GM19452 (cell line): Measurements from ENCODE around the gene METTL24.

Source experiments
- ATAC-seq: cut with Tn5 transposase; IDR thresholded peaks from one replicate; pipeline ENCODE4 v1.9.1; 2021; ENCODE audit not compliant: unreplicated experiment

The METTL24 gene, protein sequence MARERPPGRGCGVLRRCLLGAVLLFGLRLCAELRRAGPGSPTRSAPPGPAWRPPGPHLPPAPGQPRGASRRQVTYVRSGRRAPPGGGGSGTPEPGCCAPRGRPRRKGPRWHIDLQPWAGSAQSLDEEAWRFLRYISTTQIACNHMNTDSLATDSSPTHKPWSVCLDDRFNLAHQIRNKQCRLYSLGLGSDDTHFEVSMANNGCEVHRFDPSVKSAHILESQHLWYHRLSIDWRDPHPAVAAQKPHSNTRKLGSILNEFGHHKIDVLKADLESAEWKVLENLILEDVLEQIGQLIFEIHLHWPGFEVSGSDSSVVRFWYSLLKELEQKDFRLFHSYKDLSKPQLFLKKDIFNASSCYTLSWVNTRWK

DNA sequence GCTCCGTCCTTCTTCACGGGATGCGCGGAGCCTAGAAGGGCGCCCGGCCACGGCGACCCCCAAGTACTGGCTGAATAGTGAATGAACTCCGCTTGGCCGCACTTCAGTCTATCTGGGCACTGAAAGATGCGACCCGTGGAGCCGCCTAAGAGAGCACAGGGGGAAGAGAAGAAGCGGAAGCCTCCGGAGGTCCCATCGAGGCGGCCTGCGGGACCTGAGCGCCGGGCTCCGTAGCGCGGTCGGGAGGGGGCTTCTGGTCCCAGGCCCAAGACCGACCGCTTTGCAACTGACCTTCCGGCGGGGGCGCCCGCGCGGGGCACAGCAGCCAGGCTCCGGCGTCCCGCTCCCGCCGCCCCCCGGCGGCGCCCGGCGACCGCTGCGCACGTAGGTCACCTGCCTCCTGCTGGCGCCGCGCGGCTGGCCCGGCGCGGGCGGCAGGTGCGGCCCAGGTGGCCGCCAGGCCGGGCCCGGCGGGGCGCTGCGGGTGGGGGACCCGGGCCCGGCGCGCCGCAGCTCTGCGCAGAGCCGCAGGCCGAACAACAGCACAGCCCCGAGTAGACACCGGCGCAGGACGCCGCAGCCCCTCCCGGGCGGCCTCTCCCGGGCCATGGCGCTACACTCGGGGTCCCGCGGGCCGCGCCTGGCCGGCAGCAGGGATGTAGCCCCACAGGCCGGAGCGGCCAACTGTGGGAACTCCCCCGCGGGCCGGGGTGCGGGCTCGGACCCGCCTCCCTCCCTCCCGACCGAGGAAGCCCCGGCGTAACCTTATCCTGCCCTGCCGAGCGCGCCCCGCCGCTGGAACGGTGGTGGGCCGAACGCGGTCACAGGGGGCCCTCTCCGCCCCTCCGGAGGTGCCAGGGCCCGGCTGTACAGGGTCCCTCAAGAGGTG is at the start of gene METTL24:
METTL24 (minus strand) TSS at position 686 of the 889 bp plus-strand sequence; CDS start at position 609, 77 bp downstream.
- ATAC-seq: no peak

- ATAC-seq: no peak
These were observed 46.5 kb upstream of the METTL24 start for GRCh38 chr6:110404607-110405006.

- ATAC-seq: no peak
These were observed 43.5 kb upstream of the METTL24 start for GRCh38 chr6:110401585-110402176.

DNA sequence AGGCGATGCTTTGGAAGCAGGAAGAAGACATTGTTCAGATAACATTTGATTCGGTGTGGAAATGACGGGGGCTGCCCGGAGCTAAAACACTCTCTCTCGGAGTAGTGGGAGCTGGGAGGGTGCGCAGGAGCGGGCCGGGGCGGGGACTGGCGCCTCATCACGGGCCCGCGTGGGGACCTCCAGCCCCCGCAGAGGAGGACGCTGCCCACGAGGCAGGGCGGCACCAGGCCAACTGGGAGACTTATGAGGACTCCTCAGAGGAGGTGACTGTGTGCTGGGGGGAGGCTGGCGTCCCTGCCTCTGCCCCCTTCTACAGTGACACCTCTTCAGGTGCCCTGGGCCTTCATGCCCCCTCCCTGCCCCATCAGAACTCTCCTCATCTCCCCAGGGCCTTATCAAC is 42.1 kb upstream of the METTL24 start:
- no peak for ATAC-seq

- ATAC-seq: no peak
These were observed 41.3 kb upstream of the METTL24 start for GRCh38 chr6:110399219-110400071.

GRCh38 chr6:110398778-110399177 is 40.6 kb upstream of the METTL24 start:
- ATAC-seq: no peak

- no peak for ATAC-seq
These were observed 37.1 kb upstream of the METTL24 start for GRCh38 chr6:110395221-110395620.

GRCh38 chr6:110394409-110394808 is 36.3 kb upstream of the METTL24 start:
- ATAC-seq: no peak

GRCh38 chr6:110392727-110393126 is 34.6 kb upstream of the METTL24 start:
- no peak for ATAC-seq

- ATAC-seq: no peak
These were observed 32.3 kb upstream of the METTL24 start for GRCh38 chr6:110390404-110390803.

DNA sequence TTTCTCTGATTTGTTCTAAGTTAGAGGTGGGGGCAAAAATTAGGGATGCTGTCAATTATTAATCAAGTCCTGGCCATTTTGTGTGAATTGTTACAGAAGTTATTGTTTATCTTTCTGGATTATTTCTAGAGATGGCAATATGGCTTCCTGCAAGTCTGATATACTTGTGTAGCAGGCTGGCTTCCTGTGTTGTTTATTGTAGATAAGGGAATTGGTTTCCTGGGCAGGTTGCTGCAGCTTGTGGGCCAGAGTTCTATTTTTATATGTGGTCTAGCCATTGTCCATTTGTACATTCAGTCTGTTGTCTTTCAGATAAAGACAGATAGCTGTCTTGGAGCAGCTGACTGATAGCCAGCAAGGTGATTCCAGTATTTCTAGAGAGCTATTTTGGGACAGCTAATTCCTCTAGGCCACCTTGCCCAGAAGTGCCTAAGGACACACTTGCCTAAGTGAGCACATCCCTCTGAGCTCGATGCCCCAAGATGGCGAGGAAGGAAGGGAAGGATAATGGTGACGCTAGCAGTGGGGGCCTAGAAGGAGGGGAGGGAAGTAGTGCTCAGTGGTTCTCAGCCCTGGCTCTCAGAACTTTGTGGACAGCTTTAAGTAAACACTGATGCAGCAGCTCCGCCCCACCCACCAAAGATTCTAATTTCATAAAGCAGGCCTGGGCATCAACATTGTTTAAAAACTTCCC is 31.7 kb upstream of the METTL24 start:
- ATAC-seq: no peak

DNA sequence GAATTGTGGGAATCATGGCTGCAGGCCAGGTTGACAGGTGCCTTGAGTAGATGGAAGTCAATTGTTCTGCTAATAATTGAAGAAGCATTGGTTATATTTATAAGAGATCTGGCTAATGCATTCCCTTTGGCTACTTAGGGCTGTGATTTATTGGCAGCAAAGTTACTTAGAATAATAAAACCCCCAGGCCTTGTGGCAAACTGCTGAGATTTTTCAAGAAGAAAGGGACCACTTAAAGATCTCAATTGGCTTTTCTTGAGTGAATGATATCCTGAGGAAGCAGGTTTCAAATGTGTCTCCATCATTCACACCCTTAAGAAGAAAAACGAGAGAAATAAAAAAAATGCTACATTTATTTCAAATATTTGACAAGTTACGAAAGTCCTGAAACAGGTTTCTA is 29.8 kb upstream of the METTL24 start:
- ATAC-seq: no peak

DNA sequence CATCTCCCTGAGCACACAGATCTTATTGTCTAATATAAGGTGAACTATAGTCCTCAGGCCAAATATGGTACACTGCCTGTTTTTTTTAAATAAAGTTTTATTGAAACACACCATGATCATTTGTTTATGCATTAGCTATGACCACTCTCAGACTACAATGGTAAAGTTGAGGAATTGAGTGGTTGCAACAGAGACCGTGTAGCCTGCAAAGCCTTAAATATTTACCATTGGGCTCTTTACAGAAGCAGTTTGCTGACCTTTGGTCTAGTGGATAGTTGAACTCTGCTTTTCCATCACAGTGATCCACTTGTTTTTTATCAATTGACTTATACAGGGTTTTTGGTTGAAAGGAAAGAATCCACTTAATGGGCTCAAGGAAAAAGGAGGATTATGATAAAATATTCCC is 27.3 kb upstream of the METTL24 start:
- ATAC-seq: no peak

DNA sequence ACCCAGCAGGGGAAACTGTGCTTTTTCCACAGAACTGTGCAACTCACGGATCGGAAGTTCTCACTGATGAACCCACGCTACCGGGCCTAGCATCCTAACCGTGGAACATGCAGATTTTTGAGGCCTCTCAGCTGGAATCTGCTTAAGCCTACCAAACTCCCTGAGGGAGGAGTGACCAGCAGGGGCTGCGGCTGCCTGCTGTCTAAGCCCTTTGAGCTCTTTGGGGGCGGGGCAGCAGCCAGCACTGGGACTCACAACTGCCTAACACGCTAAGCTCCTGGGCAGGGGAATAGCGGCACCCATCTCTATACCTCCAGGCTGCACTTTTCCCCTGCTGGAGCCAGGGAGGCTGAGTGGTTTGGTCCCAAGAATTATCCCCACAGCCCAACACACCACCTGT is 20.4 kb upstream of the METTL24 start:
- no peak for ATAC-seq

DNA sequence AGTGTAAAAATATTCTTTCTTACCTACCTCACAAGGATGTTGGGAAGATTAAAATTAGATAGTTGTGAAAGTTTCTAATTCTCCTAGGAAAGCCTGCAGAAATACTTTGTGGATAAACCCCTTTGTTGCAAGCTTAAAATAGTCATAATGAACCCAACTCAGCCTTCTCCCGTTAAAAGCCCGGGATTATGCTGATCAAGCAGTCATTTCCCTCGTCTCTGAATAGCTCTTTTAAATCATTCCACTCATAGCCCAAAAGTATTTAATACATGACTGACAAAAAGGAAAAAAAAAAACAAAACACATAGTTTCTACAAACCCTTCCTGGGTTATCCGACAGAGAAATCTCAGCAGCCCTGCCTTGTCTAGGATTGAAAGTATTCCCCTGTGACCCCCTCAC is 10.9 kb upstream of the METTL24 start:
- no peak for ATAC-seq

- no peak for ATAC-seq
These were observed 10.1 kb upstream of the METTL24 start for GRCh38 chr6:110368284-110368683.

DNA sequence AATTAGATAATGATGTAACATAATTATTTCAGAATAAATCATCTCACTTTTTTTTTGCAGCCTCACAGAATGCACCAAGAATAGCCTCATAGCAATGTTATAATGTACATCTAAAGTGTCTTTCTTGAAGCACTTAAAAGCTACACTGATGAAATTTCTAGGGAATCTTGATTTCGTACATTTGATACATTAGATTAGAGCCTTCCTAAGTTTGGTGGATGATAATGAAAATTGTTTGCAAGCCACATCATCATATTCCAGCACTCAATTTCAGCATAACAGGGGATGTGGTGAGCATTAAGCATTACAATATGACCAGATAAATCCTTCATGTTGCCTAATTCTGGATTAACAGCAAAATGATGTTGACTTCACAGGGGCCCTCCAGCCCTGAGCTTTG is 9.7 kb upstream of the METTL24 start:
- ATAC-seq: no peak

- ATAC-seq: no peak
These were observed 8.8 kb upstream of the METTL24 start for GRCh38 chr6:110366975-110367374.

DNA sequence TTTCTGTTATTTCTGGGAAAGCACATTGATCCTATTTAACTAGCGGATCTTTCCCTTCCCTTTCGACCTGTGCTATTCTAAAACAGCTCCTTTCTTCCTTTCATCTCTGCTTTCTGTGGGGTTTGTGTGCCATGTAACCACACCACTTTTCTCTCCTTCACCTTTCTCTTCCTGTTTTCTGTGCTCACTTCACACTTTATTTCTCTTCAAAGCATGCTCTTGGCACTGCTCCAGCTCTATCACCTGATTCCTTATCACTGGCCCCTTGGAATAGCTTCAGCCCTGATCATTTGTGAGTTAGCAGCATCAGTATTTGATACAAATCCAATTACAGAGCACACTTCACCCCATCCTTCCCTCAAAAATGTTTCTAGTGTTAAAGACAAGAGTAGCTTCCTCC is 8.1 kb upstream of the METTL24 start:
- ATAC-seq: no peak
